DMS79 treated with DMSO at 0.1 percent for 48 hours (cell line): ENCODE measurements around the gene AGRN.

Experiments used
- DNase-seq: peaks from one replicate; lab custom pipeline; 2025; lab: John Stamatoyannopoulos, UW

AGRN gene

DNA sequence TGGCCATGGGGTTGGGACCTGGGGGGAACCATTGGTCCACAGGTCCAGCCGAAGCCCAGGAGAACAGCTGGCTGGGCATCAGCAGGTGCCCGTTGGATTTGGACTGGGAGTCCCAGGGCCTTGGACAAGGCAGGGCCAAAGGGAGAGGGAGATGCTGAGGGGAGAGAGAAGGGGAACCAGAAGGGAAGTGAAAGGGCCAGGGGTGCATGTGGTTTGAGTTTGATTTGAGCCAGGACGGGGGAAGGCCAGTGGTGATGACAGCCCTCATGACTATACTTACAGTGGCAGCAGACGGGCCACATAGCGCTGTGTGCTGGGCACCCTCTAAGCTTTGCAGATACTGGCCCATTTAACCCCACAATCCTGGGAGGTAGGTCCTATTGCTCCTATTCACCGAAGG is 18.8 kb downstream of the AGRN start:
- DNase-seq, result no peak

- DNase-seq, result no peak
Observed at GRCh38 chr1:1039145-1039910, 19.4 kb downstream of the AGRN start.

DNA sequence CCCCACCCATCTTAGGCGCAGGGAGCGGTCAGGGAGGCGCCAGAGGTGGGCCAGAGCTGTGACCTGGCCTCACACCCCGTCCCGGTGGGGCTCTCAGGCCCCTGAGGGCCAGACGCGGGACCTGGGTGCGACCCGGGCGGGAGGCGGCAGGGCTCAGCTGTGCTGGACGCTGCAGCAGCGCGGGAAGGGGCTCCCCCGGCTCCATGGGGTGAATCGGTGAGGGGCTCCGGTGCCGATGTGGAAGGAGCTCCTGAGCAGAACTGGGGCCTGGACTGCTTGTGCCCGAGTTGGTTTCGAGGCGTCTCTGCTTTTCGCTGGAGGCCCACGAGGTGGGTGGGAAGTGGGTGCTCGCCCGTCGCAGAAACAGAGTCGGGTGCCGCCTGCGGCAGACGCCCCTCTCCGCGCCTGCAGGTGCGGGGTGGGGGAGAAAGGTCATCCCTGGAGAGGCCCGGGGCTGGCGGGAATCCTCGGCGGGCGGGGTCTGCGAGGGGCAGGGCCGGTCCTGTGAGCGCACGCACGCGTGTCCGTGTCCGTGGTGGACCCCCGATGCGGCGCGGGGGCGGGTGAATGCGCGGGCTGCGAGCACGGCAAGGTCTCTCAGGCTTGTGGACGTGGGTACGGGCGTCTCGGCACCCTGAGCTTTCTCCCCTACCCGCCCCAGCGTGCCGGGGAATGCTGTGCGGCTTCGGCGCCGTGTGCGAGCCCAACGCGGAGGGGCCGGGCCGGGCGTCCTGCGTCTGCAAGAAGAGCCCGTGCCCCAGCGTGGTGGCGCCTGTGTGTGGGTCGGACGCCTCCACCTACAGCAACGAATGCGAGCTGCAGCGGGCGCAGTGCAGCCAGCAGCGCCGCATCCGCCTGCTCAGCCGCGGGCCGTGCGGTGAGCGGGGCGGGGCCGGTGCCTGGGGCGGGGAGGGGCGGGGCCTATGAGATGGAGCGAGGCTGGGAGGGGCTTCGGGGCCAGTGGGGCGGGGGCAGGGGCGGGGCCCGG is 20.4 kb downstream of the AGRN start:
- DNase-seq, result no peak

- DNase-seq, result no peak
Observed at GRCh38 chr1:1041092-1041523, 21.2 kb downstream of the AGRN start.

DNA sequence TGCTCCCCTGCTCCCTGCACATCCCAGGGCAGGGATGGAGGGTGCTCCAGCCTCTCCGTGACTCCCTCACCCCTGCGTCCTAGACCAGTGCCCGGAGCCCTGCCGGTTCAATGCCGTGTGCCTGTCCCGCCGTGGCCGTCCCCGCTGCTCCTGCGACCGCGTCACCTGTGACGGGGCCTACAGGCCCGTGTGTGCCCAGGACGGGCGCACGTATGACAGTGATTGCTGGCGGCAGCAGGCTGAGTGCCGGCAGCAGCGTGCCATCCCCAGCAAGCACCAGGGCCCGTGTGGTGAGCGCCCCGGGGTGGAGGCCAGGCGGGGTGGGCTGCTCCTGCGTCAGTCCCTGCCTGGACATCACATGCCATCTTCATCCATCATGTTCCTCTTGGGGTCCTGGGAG is 22.0 kb downstream of the AGRN start:
- no peak for DNase-seq

DNA sequence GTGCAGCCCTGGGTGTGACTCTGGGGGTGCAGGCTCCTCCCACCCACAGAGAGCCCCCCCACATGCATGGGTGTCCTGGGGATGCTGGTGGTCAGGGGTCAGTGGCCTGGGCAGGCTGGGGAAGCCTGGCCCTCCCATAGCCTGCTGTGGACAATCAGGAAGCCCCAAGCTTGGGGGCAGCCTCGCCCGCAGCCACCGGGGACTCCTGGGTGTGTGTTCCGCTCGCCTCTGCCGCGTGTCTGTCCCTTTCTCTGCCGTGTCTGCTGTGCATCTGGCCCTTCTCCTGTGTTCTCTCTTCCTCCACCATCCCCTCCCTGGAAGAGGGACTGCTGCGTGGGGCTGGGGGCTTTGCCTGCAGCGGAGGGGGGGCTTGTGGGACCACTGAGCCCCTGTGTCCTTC is 22.9 kb downstream of the AGRN start:
- DNase-seq, result no peak

DNA sequence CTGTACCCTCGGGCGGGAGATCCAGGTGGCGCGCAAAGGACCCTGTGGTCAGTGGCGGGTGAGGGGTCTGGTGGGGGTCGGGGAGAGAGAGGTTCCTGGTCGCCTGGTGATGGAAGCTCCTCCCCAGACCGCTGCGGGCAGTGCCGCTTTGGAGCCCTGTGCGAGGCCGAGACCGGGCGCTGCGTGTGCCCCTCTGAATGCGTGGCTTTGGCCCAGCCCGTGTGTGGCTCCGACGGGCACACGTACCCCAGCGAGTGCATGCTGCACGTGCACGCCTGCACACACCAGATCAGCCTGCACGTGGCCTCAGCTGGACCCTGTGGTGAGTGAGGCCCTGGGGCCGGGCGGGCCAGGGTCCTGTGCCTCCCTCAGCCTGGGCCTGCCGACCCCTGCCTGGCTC is 23.5 kb downstream of the AGRN start:
- no peak for DNase-seq

GRCh38 chr1:1043921-1044320 is 24.0 kb downstream of the AGRN start:
- no peak for DNase-seq

- no peak for DNase-seq
Observed at GRCh38 chr1:1044455-1045078, 24.6 kb downstream of the AGRN start.

DNA sequence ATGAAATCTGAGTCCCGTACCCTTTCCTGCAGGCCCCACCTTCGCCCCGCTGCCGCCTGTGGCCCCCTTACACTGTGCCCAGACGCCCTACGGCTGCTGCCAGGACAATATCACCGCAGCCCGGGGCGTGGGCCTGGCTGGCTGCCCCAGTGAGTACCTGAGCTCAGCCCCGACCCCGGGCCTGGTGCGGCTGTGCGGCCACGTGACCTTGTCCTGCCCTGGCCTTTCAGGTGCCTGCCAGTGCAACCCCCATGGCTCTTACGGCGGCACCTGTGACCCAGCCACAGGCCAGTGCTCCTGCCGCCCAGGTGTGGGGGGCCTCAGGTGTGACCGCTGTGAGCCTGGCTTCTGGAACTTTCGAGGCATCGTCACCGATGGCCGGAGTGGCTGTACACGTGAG is 25.2 kb downstream of the AGRN start:
- no peak for DNase-seq

GRCh38 chr1:1046243-1046642 is 26.3 kb downstream of the AGRN start:
- no peak for DNase-seq

DNA sequence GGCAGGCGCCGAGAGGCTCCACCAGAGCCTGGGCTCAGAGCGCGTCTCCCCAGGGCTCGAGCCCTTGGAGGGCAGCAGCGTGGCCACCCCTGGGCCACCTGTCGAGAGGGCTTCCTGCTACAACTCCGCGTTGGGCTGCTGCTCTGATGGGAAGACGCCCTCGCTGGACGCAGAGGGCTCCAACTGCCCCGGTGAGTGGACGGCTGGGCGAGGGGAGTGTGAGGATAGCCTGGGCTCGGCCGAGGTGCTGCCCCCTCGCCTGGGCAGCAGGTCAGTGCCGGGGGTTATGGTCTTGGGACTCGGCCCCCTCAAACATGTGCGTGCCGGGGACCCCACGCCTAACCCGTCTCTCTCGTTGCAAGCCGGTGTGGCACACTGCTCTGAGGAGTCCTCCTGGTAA is 26.8 kb downstream of the AGRN start:
- DNase-seq, result no peak

DNA sequence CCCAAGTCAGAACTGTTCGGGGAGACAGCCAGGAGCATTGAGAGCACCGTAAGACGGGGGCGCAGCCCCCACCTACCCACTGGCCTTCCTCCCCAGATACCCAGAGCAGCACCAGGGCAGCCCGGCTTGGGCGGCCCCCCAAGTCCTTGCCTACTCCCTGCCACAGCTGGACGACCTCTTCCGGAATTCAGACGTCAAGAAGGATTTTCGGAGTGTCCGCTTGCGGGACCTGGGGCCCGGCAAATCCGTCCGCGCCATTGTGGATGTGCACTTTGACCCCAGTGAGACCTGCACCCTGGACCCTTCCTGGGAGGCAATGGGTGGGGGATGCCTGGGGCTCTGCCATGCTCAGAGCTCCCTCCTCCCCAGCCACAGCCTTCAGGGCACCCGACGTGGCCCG is 27.5 kb downstream of the AGRN start:
- DNase-seq, result no peak

DNA sequence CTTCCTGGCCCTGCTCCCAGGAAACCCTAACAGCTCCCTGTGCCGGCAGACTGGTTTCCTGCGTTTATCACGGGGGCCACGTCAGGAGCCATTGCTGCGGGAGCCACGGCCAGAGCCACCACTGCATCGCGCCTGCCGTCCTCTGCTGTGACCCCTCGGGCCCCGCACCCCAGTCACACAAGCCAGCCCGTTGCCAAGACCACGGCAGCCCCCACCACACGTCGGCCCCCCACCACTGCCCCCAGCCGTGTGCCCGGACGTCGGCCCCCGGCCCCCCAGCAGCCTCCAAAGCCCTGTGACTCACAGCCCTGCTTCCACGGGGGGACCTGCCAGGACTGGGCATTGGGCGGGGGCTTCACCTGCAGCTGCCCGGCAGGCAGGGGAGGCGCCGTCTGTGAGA is 28.0 kb downstream of the AGRN start:
- DNase-seq, result no peak

GRCh38 chr1:1048765-1049164 is 28.8 kb downstream of the AGRN start:
- no peak for DNase-seq

DNA sequence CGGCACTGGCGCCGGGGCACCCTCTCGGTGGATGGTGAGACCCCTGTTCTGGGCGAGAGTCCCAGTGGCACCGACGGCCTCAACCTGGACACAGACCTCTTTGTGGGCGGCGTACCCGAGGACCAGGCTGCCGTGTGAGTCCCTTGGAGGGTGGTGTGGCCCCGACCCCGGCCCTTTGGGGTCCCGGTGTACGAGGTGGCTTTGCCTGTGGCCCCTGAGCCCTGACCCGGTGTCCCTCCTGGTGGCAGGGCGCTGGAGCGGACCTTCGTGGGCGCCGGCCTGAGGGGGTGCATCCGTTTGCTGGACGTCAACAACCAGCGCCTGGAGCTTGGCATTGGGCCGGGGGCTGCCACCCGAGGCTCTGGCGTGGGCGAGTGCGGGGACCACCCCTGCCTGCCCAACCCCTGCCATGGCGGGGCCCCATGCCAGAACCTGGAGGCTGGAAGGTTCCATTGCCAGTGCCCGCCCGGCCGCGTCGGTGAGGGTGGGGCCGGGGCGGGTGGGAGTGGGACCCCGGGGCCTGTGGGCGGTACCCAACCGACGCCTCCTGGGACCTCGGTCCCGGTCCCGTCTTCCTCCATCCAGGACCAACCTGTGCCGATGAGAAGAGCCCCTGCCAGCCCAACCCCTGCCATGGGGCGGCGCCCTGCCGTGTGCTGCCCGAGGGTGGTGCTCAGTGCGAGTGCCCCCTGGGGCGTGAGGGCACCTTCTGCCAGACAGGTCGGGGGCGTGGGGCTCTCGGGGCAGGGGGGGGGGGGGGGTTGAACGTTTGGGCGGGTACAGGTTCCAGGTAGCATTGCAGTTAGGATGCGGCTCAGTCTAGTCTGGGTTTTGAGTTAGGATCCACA is 29.6 kb downstream of the AGRN start:
- no peak for DNase-seq

GRCh38 chr1:1050577-1051052 is 30.7 kb downstream of the AGRN start:
- DNase-seq, result no peak

- DNase-seq, result no peak
Observed at GRCh38 chr1:1051127-1051810, 31.3 kb downstream of the AGRN start.

GRCh38 chr1:1052003-1052840 is 32.3 kb downstream of the AGRN start:
- DNase-seq, result no peak

GRCh38 chr1:1053022-1053421 is 33.1 kb downstream of the AGRN start:
- no peak for DNase-seq
